Aorta (tissue), 5 donors: ENCODE data around the gene PTGDS. TPM values are rescaled to one million over a fixed set of nuclear protein-coding genes. Genes with fewer than 3 reads are reported as not detected.

Source experiments
- ATAC-seq: fragments of 200-7000 bp; cut with Tn5 transposase; one replicate; pipeline ENCODE4 v1.9.1; 2022; ENCODE audit warnings: moderate library complexity; ENCODE audit not compliant: low FRiP score
- DNase-seq, 2 donors: peaks; one replicate each; pipeline ENCODE4 v3.0.0-alpha.2; 2020
- H3K27ac ChIP-seq, 2 donors: one replicate each; pipeline ENCODE4 v1.5.1; 2013; ENCODE audit warnings: low read length in 2 of 2, mild to moderate bottlenecking in 2 of 2, moderate library complexity in 2 of 2, control low read depth in 1 of 2, inconsistent platforms in 1 of 2, low read depth in 1 of 2
- H3K27me3 ChIP-seq, 2 donors: one replicate each; pipeline ENCODE4 v1.6.1; 2013; ENCODE audit warnings: control low read depth in 1 of 2, low read length in 1 of 2, mild to moderate bottlenecking in 1 of 2, moderate library complexity in 1 of 2; ENCODE audit not compliant: insufficient read depth in 2 of 2, control insufficient read depth in 1 of 2
- H3K36me3 ChIP-seq, 2 donors: one replicate each; pipeline ENCODE4 v1.6.1; 2013; ENCODE audit warnings: control low read depth in 1 of 2, low read length in 1 of 2, mild to moderate bottlenecking in 1 of 2; ENCODE audit not compliant: insufficient read depth in 2 of 2, control insufficient read depth in 1 of 2
- H3K4me1 ChIP-seq, 2 donors: one replicate each; pipeline ENCODE4 v1.6.1; 2013; ENCODE audit warnings: low read length in 2 of 2, control low read depth in 1 of 2, mild to moderate bottlenecking in 1 of 2, moderate library complexity in 1 of 2; ENCODE audit not compliant: insufficient read depth in 2 of 2, control insufficient read depth in 1 of 2
- H3K4me3 ChIP-seq, 2 donors: one replicate each; pipeline ENCODE4 v1.5.1; 2013; ENCODE audit warnings: low read length in 2 of 2, control low read depth in 1 of 2, mild to moderate bottlenecking in 1 of 2
- H3K9me3 ChIP-seq: one replicate; pipeline ENCODE4 v1.6.1; 2013; ENCODE audit warnings: mild to moderate bottlenecking, low read length; ENCODE audit not compliant: control insufficient read depth
- WGBS, 2 donors: extraction: QIAGEN DNeasy Blood & Tissue Kit; methylation state at CpG; one replicate each; pipeline ENCODE4 v1.1.7; 2013; 5-methylcytosine and 5-hydroxymethylcytosine counted together
- intact Hi-C, 2 donors: fragments of 100-400 bp; cut with DNase I; formaldehyde crosslinking; loops; one replicate each; pipeline versions ENCODE4 v1.14.2 to v1.15.0; 2022
- polyA plus RNA-seq, 2 donors: library from polyadenylated mRNA; stranded (reverse); fragments of 200-250 nt; gene quantifications; one replicate each; pipeline ENCODE4 v1.2.3, GENCODE V29; 2013
- total RNA-seq, 2 donors: library from RNA; stranded (reverse); fragmentation: NEBNext Ultra II Directional; extraction: Animal tissue kit (Norgen Biotek cat#: 25700); gene quantifications; one replicate each; pipeline ENCODE4 v1.2.1, GENCODE V29; 2021
- donor health status: healthy with polysubstance abuse.
- donor health status: Bipolar disorder and iron deficiency.
- donor health status: DM: no; HTN: no; CAD: no.
- donor health status: DM: no; HTN: no; CAD: no.
- donor health status: DM: yes; HTN: yes; CAD: no.

PTGDS gene
- total and polyA plus RNA-seq, 4 donors = 12.2 to 145 (median 71.0) TPM

GRCh38 chr9:136949239-136949816 is 28.0 kb upstream of the PTGDS start:
- Histone ChIP-seq H3K36me3 (no peaks in the 10 kb centered on the region), H3K4me1 (no peaks in the 10 kb centered on the region), H3K4me3 (peak overlapping the region; percentile 21 to 41), H3K27ac (no peak overlapping the region), H3K27me3 (no peaks in the 10 kb centered on the region), H3K9me3 (no peaks in the 10 kb centered on the region)
- 18 to 24% methylated on average over 19 to 22 of the region's 22 CpGs for WGBS, 2 donors
- DNase-seq (no peak), ATAC-seq (no peak)
- intact Hi-C loops = loop anchor here (5.0 to 10.0 kb wide), 4 partner anchors 43 to 165 kb away; partner anchors contain the start of genes TRAF2 (in 2 of the 2), FUT7 (in 1 of the 2) and PAXX (in 1 of the 2)

GRCh38 chr9:136949817-136950655 is 27.3 kb upstream of the PTGDS start:
- intact Hi-C loops = loop anchor here (5.0 to 10.0 kb wide), 4 partner anchors 42 to 165 kb away; partner anchors contain the start of genes FUT7 (in 2 of the 2), TRAF2 (in 2 of the 2) and PAXX (in 1 of the 2)
- peak overlapping the region; percentile 21 to 41 for H3K4me3 ChIP-seq
- no peaks in the 10 kb centered on the region for H3K4me1 ChIP-seq
- H3K27me3 ChIP-seq = no peaks in the 10 kb centered on the region
- WGBS, 2 donors = 1% methylated on average over 54 to 63 of the region's 63 CpGs
- DNase-seq (peak; percentile 96 to 98), ATAC-seq (peak; percentile 90)
- no peaks in the 10 kb centered on the region for H3K9me3 ChIP-seq
- no peaks in the 10 kb centered on the region for H3K36me3 ChIP-seq
- H3K27ac ChIP-seq = peak overlapping the region in 1 of 2 donors; percentile 41

- H3K27ac ChIP-seq = peak overlapping the region in 1 of 2 donors; percentile 41
- no peak overlapping the region for H3K4me3 ChIP-seq
- H3K9me3 ChIP-seq = no peaks in the 10 kb centered on the region
- no peaks in the 10 kb centered on the region for H3K27me3 ChIP-seq
- 8 to 14% methylated on average over 8 to 9 of the region's 9 CpGs for WGBS, 2 donors
- intact Hi-C loops = loop anchor here in 1 of 2 donors (5.0 kb wide), 1 partner anchor 82 kb away; the partner anchor contains the start of gene FUT7
- DNase-seq = no peak
- no peaks in the 10 kb centered on the region for H3K36me3 ChIP-seq
- peak; percentile 0 for ATAC-seq
- H3K4me1 ChIP-seq = no peaks in the 10 kb centered on the region
These were observed 26.5 kb upstream of the PTGDS start for GRCh38 chr9:136950656-136951276.

GRCh38 chr9:136951541-136952320 is 25.6 kb upstream of the PTGDS start, which contains the start of gene LCN12:
LCN12 (plus strand) TSS chr9:136952273; CDS start chr9:136952328, 55 bp downstream.
- WGBS, 2 donors = 91% methylated on average over 14 of the region's 14 CpGs
- Histone ChIP-seq H3K4me1 (no peaks in the 10 kb centered on the region), H3K36me3 (no peaks in the 10 kb centered on the region), H3K27ac (no peak within 1 kb of the TSS), H3K4me3 (no peak within 1 kb of the TSS), H3K27me3 (no peaks in the 10 kb centered on the region), H3K9me3 (no peaks in the 10 kb centered on the region)
- ATAC-seq (no peak), DNase-seq (no peak)
- intact Hi-C loops = loop anchor here in 1 of 2 donors (5.0 kb wide), 1 partner anchor 81 kb away; the partner anchor contains the start of gene FUT7

GRCh38 chr9:136952321-136952850 is 24.9 kb upstream of the PTGDS start:
- H3K9me3 ChIP-seq = no peaks in the 10 kb centered on the region
- ATAC-seq (no peak), DNase-seq (no peak)
- H3K4me1 ChIP-seq = no peaks in the 10 kb centered on the region
- H3K4me3 ChIP-seq = no peak overlapping the region
- no peak overlapping the region for H3K27ac ChIP-seq
- WGBS, 2 donors = 71 to 73% methylated on average over 15 of the region's 15 CpGs
- no peaks in the 10 kb centered on the region for H3K36me3 ChIP-seq
- no peaks in the 10 kb centered on the region for H3K27me3 ChIP-seq
- intact Hi-C loops = loop anchor here in 1 of 2 donors (5.0 kb wide), 1 partner anchor 80 kb away; the partner anchor contains the start of gene FUT7

GRCh38 chr9:136952876-136953770 is 24.2 kb upstream of the PTGDS start:
- DNase-seq = no peak
- WGBS, 2 donors = 91 to 92% methylated on average over 44 of the region's 44 CpGs
- Histone ChIP-seq H3K4me1 (no peaks in the 10 kb centered on the region), H3K27ac (no peak overlapping the region), H3K27me3 (no peaks in the 10 kb centered on the region), H3K36me3 (no peaks in the 10 kb centered on the region), H3K9me3 (no peaks in the 10 kb centered on the region), H3K4me3 (no peak overlapping the region)
- intact Hi-C loops = loop anchor here in 1 of 2 donors (5.0 kb wide), 1 partner anchor 79 kb away; the partner anchor contains the start of gene FUT7
- no peak for ATAC-seq

GRCh38 chr9:136953771-136954269 is 23.5 kb upstream of the PTGDS start:
- no peak overlapping the region for H3K4me3 ChIP-seq
- no peak for ATAC-seq
- no peak for DNase-seq
- WGBS, 2 donors = 83 to 91% methylated on average over 17 to 19 of the region's 19 CpGs
- no peak overlapping the region for H3K27ac ChIP-seq
- H3K27me3 ChIP-seq = no peaks in the 10 kb centered on the region
- no peaks in the 10 kb centered on the region for H3K36me3 ChIP-seq
- no peaks in the 10 kb centered on the region for H3K9me3 ChIP-seq
- intact Hi-C loops = loop anchor here in 1 of 2 donors (2.0 to 5.0 kb wide), 2 partner anchors 43 to 78 kb away; partner anchors contain the start of genes CLIC3 and FUT7
- no peaks in the 10 kb centered on the region for H3K4me1 ChIP-seq
